ENCODE results near the gene TTC3.
"Not testable (repeated sequence)": the region's sequence is repeated elsewhere in the genome, so short reads cannot be mapped to it uniquely, and the experiment has no call there.

The TTC3 gene, protein sequence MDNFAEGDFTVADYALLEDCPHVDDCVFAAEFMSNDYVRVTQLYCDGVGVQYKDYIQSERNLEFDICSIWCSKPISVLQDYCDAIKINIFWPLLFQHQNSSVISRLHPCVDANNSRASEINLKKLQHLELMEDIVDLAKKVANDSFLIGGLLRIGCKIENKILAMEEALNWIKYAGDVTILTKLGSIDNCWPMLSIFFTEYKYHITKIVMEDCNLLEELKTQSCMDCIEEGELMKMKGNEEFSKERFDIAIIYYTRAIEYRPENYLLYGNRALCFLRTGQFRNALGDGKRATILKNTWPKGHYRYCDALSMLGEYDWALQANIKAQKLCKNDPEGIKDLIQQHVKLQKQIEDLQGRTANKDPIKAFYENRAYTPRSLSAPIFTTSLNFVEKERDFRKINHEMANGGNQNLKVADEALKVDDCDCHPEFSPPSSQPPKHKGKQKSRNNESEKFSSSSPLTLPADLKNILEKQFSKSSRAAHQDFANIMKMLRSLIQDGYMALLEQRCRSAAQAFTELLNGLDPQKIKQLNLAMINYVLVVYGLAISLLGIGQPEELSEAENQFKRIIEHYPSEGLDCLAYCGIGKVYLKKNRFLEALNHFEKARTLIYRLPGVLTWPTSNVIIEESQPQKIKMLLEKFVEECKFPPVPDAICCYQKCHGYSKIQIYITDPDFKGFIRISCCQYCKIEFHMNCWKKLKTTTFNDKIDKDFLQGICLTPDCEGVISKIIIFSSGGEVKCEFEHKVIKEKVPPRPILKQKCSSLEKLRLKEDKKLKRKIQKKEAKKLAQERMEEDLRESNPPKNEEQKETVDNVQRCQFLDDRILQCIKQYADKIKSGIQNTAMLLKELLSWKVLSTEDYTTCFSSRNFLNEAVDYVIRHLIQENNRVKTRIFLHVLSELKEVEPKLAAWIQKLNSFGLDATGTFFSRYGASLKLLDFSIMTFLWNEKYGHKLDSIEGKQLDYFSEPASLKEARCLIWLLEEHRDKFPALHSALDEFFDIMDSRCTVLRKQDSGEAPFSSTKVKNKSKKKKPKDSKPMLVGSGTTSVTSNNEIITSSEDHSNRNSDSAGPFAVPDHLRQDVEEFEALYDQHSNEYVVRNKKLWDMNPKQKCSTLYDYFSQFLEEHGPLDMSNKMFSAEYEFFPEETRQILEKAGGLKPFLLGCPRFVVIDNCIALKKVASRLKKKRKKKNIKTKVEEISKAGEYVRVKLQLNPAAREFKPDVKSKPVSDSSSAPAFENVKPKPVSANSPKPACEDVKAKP (N-terminal part only)

DNA sequence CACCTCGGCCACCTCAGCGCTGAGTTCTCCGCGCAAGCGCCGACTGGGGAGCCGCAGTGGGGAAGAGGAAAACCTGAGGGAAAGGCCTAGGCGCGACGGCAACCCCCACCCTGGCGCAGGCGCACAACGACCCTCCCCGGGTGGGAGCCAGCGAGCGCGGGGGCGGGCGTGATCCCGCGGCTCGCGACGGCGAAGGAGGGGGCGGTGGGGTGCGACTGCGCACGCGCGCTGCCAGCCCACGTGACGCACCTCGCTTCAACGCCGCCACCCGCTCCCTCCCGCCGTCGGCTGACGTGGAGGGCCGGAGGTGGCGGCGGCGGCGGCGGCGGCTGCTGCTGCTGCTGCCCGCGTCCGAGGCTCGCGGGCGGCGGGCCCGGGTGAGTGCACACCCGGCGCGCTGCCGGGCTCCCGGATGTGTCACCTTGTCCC lies at the start of gene TTC3, which contains the start of gene PIGP:
Gene TTC3, plus strand, starts transcription at position 267 of the 429 bp plus-strand sequence. CDS start 14,004 bp downstream, outside the sequence.
Gene PIGP, minus strand, starts transcription at position 84 of the 429 bp plus-strand sequence. CDS start 556 bp downstream, outside the sequence.
- DNase-seq, result peak; percentile 95

DNA sequence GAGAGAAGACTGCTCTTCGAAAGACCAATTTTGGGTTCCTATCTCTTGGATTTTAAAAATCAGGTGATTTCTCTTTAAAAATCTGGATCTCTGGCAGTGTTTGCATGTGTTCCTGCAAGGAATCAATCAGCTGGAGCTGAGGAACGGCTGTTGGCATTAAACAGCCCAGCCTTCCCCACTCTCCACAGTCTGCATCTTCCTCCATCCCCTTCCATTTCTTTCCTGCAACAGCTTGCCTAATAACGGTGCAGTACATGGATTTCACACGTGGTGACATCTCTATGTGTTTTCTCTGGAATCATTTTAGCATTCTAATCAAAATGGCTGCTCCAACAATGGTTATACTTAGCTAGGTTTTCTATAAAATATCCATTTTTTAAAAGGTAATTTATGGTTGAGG lies 46.6 kb upstream of the TTC3 start:
- DNase-seq, result no peak

DNA sequence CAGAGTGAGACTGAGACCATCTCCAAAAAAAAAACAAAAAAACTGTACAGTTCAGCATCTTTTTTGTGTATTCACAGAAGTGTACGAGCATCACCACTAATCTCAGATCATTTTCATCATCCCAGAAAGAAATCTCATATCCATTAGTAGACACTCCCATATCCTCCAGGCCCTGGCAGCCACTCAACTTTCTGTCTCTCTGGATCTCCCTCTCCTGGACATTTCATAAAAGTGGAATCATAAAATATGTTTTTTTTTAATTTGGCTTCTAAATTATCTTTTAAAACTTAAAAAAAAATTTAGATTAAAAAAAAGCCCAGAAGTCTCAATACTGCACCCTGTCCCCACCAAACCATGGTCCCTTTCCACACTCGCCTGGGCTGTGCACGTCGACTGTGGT lies 44.5 kb upstream of the TTC3 start:
- DNase-seq, result no peak

DNA sequence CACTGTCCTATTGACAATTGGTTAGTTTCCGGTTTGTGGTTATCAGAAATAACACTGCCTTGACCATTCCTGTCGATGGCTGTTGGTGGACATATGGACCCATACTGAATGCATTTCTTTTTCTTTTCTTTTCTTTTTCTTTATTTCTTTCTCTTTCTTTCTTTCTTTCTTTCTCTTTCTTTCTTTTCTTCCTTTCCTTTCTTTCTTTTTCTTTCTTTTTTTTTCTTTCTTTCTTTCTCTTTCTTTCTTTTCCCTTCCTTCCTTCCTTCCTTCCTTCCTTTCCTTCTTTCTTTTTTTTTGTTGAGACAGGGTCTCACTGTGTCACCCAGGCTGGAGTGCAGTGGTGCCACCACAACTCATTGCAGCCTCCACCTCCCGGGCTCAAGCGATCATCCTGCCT lies 42.2 kb upstream of the TTC3 start:
- no peak for DNase-seq

GRCh38 chr21:37032293-37032692 lies 40.8 kb upstream of the TTC3 start:
- DNase-seq, result no peak

- DNase-seq, result no peak
Observed at GRCh38 chr21:37032877-37033471, 40.1 kb upstream of the TTC3 start.

DNA sequence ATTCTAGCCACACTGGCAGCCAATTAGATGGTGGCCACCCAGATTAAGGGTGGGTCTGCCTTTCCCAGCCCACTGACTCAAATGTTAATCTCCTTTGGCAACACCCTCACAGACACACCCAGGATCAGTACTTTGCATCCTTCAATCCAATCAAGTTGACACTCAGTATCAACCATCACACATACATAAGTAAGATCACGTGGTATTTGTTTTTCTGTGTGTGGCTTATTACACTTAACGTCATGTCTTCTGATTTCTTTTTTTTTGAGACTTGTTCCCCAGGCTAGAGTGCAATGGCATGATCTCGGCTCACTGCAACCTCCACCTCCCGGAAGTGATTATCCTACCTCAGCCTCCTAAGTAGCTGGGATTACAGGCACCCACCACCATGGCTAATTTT lies 38.7 kb upstream of the TTC3 start:
- not testable (repeated sequence) for DNase-seq

DNA sequence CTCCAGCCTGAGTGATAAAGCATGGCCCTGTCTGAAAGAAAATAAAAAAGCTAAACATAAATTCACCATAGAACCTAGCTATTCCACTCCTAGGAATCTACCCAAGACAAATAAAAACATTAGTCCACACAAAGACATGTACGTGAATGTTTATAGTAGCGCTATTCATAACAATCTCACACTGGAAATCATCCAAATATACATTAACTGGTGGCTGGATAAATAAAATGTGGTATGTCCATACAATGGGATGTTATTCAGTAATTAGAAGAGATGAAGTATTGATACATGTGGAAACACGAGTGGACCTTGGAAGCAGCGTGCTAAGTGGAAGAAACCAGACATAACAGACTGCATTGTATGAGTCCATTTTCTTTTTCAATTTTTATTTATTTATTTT lies 36.9 kb upstream of the TTC3 start:
- DNase-seq, result no peak

DNA sequence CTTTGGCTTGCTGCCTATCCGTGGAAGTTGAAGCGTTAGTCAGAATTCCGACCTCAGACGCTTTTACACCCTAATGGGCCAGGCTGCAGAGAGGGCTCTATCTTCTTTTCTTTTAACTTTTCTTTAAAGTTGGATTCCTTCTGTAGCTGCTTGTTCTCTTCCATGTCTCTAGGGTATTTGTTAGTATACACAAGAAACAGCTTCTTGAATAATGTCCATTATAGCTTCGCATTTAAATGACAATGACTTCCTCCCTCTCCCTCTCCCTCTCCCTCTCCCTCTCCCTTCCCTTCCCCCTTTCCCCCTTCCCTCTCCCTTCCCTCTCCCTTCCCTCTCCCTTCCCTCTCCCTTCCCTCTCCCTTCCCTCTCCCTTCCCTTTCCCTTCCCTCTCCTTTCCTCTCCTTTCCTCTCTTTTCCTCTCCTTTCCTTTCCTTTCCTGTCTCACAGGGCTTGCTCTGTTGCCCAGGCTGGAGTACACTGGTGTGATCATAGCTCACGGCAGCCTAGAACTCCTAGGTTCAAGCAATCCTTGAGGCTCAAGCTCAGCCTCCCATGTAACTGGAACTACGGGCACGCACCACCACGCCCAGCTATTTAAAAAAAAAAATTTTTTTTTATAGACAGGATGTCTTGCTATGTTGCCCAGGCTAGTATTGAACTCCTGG lies 33.5 kb upstream of the TTC3 start:
- DNase-seq, result no peak

- no peak for DNase-seq
Observed at GRCh38 chr21:37040212-37040611, 32.8 kb upstream of the TTC3 start.

GRCh38 chr21:37041706-37042271 lies 31.3 kb upstream of the TTC3 start:
- DNase-seq, result no peak

- no peak for DNase-seq
Observed at GRCh38 chr21:37043818-37044217, 29.2 kb upstream of the TTC3 start.

DNA sequence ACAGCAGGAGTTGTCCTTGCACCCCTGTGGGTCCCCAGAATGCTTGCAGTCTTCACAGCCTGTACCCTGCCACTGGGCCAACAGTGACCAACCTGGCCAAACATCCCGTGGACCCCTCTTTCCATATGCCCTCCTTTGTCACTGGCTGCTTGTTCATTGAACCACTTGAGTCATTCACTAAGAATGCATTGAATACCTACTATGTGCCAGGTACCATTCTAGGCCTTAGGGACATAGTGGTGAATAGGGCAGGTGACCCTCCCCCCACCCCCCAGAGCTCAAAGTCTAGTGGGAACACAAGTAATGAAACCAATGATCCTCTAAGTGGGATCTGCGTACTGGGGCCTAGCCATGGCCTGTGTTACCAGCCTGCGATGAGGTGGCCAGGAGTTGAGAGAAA lies 28.4 kb upstream of the TTC3 start:
- no peak for DNase-seq

GRCh38 chr21:37045149-37045548 lies 27.9 kb upstream of the TTC3 start:
- DNase-seq, result peak; percentile 7

- DNase-seq, result no peak
Observed at GRCh38 chr21:37045556-37045955, 27.5 kb upstream of the TTC3 start.

GRCh38 chr21:37047079-37047478 lies 26.0 kb upstream of the TTC3 start:
- DNase-seq, result no peak

DNA sequence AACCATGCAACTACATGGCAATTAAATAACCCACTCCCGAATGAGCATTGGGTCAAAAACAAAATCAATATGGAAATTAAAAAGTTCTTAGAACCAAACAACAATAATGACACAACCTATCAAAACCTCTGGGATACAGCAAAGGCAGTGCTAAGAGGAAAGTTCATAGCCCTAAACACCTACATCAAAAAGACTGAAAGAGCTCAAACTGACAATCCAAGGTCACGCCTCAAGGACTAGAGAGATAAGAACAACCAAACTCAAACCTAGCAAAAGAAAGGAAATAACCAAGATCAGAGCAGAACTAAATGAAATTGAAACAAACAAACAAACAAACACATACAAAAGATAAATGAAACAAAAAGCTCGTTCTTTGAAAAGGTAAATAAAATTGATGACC lies 23.3 kb upstream of the TTC3 start:
- DNase-seq, result not testable (repeated sequence)

- DNase-seq, result no peak
Observed at GRCh38 chr21:37055271-37055855, 17.7 kb upstream of the TTC3 start.

- DNase-seq, result no peak
Observed at GRCh38 chr21:37057614-37058013, 15.4 kb upstream of the TTC3 start.

DNA sequence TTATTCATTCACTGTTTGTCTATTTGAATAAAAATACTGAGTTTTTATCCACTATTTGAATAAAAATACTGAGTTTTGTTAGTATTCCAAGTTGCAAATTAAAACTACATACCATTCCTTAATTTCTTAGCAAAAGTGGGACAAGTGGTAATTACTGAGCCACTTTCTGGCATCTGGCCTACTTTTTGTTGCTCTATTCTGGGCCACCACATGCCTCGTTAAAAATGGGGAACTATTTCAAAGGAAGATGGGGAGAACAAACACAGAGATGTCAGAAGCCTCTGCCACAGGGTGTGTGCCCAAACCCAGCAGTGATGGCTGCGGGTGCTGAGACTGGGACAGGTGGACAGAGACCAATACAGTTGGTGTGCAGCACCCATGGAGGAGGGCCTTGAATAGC lies 14.8 kb upstream of the TTC3 start:
- no peak for DNase-seq

DNA sequence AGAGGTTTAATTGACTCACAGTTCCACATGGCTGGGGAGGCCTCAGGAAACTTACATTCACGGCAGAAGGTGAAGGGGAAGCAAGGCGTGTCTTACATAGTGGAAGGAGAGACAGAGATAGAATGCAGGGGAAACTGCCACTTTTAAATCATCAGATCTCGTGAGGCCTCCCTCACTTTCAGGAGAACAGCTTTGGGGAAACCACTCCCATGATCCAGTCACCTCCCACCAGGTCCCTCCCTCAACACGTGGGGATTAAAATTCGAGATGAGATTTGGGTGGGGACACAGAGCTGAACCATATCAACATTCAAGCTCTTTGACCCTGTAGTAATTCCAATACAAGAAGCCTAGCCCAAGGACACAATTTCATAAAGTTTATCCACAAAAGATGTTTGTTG lies 13.9 kb upstream of the TTC3 start:
- no peak for DNase-seq

All from CD4-positive, alpha-beta T cell treated with Interleukin-17A for 1 hour (primary cell).